ENCODE measurements around the gene FYN.

FYN gene

GRCh38 chr6:111772381-111772780 is 100.9 kb downstream of the FYN start:
- no peak for DNase-seq (ENCODE audit: low read depth in 1 of 2, low spot score in 1 of 2)

- no peak for DNase-seq (ENCODE audit: low read depth in 1 of 2, low spot score in 1 of 2)
Measured at GRCh38 chr6:111771629-111772028, 101.6 kb downstream of the FYN start.

GRCh38 chr6:111771094-111771432 is 102.2 kb downstream of the FYN start:
- DNase-seq (ENCODE audit: low read depth in 1 of 2, low spot score in 1 of 2), result no peak

- no peak for DNase-seq (ENCODE audit: low read depth in 1 of 2, low spot score in 1 of 2)
Measured at GRCh38 chr6:111770263-111771093, 102.8 kb downstream of the FYN start.

GRCh38 chr6:111769365-111770152 is 103.7 kb downstream of the FYN start:
- DNase-seq (ENCODE audit: low read depth in 1 of 2, low spot score in 1 of 2), result no peak

GRCh38 chr6:111768431-111768770 is 104.9 kb downstream of the FYN start:
- no peak for DNase-seq (ENCODE audit: low read depth in 1 of 2, low spot score in 1 of 2)

- no peak for DNase-seq (ENCODE audit: low read depth in 1 of 2, low spot score in 1 of 2)
Measured at GRCh38 chr6:111767752-111768430, 105.4 kb downstream of the FYN start.

- no peak for DNase-seq (ENCODE audit: low read depth in 1 of 2, low spot score in 1 of 2)
Measured at GRCh38 chr6:111766201-111766857, 106.9 kb downstream of the FYN start.

- no peak for DNase-seq (ENCODE audit: low read depth in 1 of 2, low spot score in 1 of 2)
Measured at GRCh38 chr6:111765763-111766162, 107.5 kb downstream of the FYN start.

- DNase-seq (ENCODE audit: low read depth in 1 of 2, low spot score in 1 of 2), result peak in 1 of 2 donors; percentile 54
Measured at GRCh38 chr6:111764238-111765175, 108.7 kb downstream of the FYN start.

- no peak for DNase-seq (ENCODE audit: low read depth in 1 of 2, low spot score in 1 of 2)
Measured at GRCh38 chr6:111763381-111763780, 109.9 kb downstream of the FYN start.

- DNase-seq (ENCODE audit: low read depth in 1 of 2, low spot score in 1 of 2), result no peak
Measured at GRCh38 chr6:111761783-111762312, 111.4 kb downstream of the FYN start.

GRCh38 chr6:111761212-111761611 is 112.0 kb downstream of the FYN start:
- no peak for DNase-seq (ENCODE audit: low read depth in 1 of 2, low spot score in 1 of 2)

- peak in 1 of 2 donors; percentile 32 for DNase-seq (ENCODE audit: low read depth in 1 of 2, low spot score in 1 of 2)
Measured at GRCh38 chr6:111759836-111760785, 113.1 kb downstream of the FYN start.

- DNase-seq (ENCODE audit: low read depth in 1 of 2, low spot score in 1 of 2), result no peak
Measured at GRCh38 chr6:111759331-111759835, 113.9 kb downstream of the FYN start.

GRCh38 chr6:111758608-111759329 is 114.5 kb downstream of the FYN start:
- DNase-seq (ENCODE audit: low read depth in 1 of 2, low spot score in 1 of 2), result peak in 1 of 2 donors; percentile 17

GRCh38 chr6:111757342-111757741 is 115.9 kb downstream of the FYN start:
- no peak for DNase-seq (ENCODE audit: low read depth in 1 of 2, low spot score in 1 of 2)

- DNase-seq (ENCODE audit: low read depth in 1 of 2, low spot score in 1 of 2), result no peak
Measured at GRCh38 chr6:111754423-111754822, 118.8 kb downstream of the FYN start.
